ENCODE results near the gene DIP2A.

GRCh38 chr21:46465651-46466050, 7.0 kb downstream of the DIP2A start:
- no peak for TF ChIP-seq CTCF (conservative IDR thresholded peaks at IDR 0.05)
- no peak for TF ChIP-seq EZH2 (IDR thresholded peaks at IDR 0.05; ENCODE audit: low read depth)
